HL-60 (cell line): ENCODE data around the gene TICAM1.

Experiments
- CTCF ChIP-seq: IDR thresholded peaks from one replicate; pipeline ENCODE4 v1.5.1; 2011; ENCODE audit warnings: low read length, control low read depth, inconsistent platforms; ENCODE audit not compliant: insufficient read depth
- POLR2AphosphoS5 ChIP-seq: IDR thresholded peaks from 2 replicates; pipeline ENCODE4 v1.6.1; 2012; ENCODE audit warnings: low read depth
- REST ChIP-seq: IDR thresholded peaks from 2 replicates; pipeline ENCODE4 v1.6.1; 2012; ENCODE audit warnings: low read depth; ENCODE audit not compliant: insufficient replicate concordance

DNA sequence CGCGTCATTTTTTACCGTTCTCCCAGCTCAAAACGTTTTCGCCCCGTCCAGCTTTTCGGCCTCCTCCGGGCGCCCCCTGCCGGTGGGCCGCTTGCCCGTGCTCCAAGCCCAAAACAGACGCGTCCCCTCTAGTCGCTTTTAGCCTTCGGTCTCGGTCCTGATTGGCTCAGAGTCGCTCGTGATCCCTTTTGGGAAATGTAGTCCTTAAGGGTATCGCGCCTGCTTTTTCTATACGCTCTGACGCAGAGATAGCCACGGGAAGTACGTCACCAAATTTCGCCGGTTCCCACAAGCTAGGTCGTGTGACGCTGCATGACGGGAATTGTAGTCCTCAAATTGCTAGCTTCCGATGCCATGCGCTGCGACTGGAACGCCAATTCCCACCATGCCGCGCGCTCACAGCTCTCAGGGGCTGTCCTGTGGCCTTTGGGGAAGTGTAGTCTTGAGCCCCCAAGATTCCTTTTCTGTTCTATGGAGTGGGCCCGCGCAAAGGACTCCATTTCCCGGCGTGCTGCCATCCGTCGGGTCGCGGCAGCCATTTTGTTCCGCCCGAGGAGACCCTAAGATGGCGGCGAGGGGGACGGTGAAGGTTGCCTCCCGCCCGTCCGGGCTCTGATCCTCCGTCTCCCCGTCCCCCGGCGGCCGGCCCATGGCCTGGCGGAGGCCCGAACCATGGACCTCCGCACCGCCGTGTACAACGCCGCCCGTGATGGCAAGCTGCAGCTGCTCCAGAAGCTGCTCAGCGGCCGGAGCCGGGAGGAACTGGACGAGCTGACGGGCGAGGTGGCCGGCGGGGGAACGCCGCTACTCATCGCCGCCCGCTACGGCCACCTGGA lies 40.1 kb downstream of the TICAM1 start, which contains the start of gene FEM1A:
- TF ChIP-seq CTCF (peak; percentile 97), POLR2AphosphoS5 (peak; percentile 82), REST (peak; percentile 49)
